H9 (cell line): ENCODE data around the gene FARP1. TPM values are rescaled to one million over a fixed set of nuclear protein-coding genes. Genes with fewer than 3 reads are reported as not detected.

Experiments
- DNase-seq: peaks from one replicate; pipeline ENCODE4 v3.0.0-alpha.2; 2017
- H2AFZ ChIP-seq: one replicate; pipeline ENCODE4 v1.6.1; 2013; ENCODE audit warnings: mild to moderate bottlenecking, low read length, control low read depth, moderate library complexity
- H2AK5ac ChIP-seq: 2 replicates; pipeline ENCODE4 v1.6.1; 2013; ENCODE audit warnings: low read length, control low read depth, mixed read lengths; ENCODE audit not compliant: insufficient read length
- H2BK120ac ChIP-seq: one replicate; pipeline ENCODE4 v1.6.1; 2013; ENCODE audit warnings: low read depth, mild to moderate bottlenecking, low read length, control low read depth, inconsistent platforms; ENCODE audit not compliant: poor library complexity, severe bottlenecking
- H2BK12ac ChIP-seq: 2 replicates; pipeline ENCODE4 v1.6.1; 2013; ENCODE audit warnings: low read length, control low read depth, mixed read lengths, low read depth; ENCODE audit not compliant: insufficient read length
- H2BK15ac ChIP-seq: 2 replicates; pipeline ENCODE4 v1.6.1; 2013; ENCODE audit warnings: low read depth, low read length, control low read depth
- H2BK20ac ChIP-seq: one replicate; pipeline ENCODE4 v1.6.1; 2013; ENCODE audit warnings: low read depth, mild to moderate bottlenecking, low read length, control low read depth, inconsistent platforms; ENCODE audit not compliant: poor library complexity, severe bottlenecking
- H2BK5ac ChIP-seq: 2 replicates; pipeline ENCODE4 v1.6.1; 2013; ENCODE audit warnings: low read length, control low read depth, mixed read lengths; ENCODE audit not compliant: insufficient read length
- H3K14ac ChIP-seq: 2 replicates; pipeline ENCODE4 v1.6.1; 2013; ENCODE audit warnings: low read length, control low read depth; ENCODE audit not compliant: insufficient read depth
- H3K18ac ChIP-seq: 2 replicates; pipeline ENCODE4 v1.6.1; 2013; ENCODE audit warnings: low read depth, mild to moderate bottlenecking, mixed read lengths, low read length, control low read depth; ENCODE audit not compliant: insufficient read length
- H3K23ac ChIP-seq: 2 replicates; pipeline ENCODE4 v1.6.1; 2013; ENCODE audit warnings: low read length, control low read depth, mixed read lengths, low read depth; ENCODE audit not compliant: insufficient read length
- H3K23me2 ChIP-seq: 2 replicates; pipeline ENCODE4 v1.6.1; 2013; ENCODE audit warnings: low read depth, mild to moderate bottlenecking, mixed read lengths, low read length, control low read depth; ENCODE audit not compliant: insufficient read length, poor library complexity, severe bottlenecking
- H3K27ac ChIP-seq: 2 replicates; pipeline ENCODE4 v1.5.1; 2013; ENCODE audit warnings: low read length, control low read depth, mixed read lengths, low read depth; ENCODE audit not compliant: insufficient read length
- H3K27me3 ChIP-seq: 2 replicates; pipeline ENCODE4 v1.6.1; 2013; ENCODE audit warnings: low read length, control low read depth, inconsistent platforms; ENCODE audit not compliant: insufficient read depth
- H3K4ac ChIP-seq: 2 replicates; pipeline ENCODE4 v1.6.1; 2013; ENCODE audit warnings: low read depth, mild to moderate bottlenecking, control low read depth, inconsistent platforms, low read length, moderate library complexity
- H3K4me1 ChIP-seq: 2 replicates; pipeline ENCODE4 v1.6.1; 2013; ENCODE audit warnings: low read length, control low read depth, inconsistent platforms; ENCODE audit not compliant: insufficient read depth
- H3K4me2 ChIP-seq: 2 replicates; pipeline ENCODE4 v1.6.1; 2013; ENCODE audit warnings: low read length, control low read depth, mixed read lengths; ENCODE audit not compliant: insufficient read length, insufficient read depth
- H3K56ac ChIP-seq: 2 replicates; pipeline ENCODE4 v1.6.1; 2013; ENCODE audit warnings: low read depth, mild to moderate bottlenecking, mixed read lengths, low read length, control low read depth; ENCODE audit not compliant: insufficient read length
- H3K79me1 ChIP-seq: 2 replicates; pipeline ENCODE4 v1.6.1; 2013; ENCODE audit warnings: low read depth, mild to moderate bottlenecking, moderate library complexity, low read length, control low read depth, inconsistent platforms; ENCODE audit not compliant: insufficient read depth, poor library complexity, severe bottlenecking
- H3K79me2 ChIP-seq: 2 replicates; pipeline ENCODE4 v1.6.1; 2013; ENCODE audit warnings: low read length, control low read depth, inconsistent platforms; ENCODE audit not compliant: insufficient read depth
- H3K9ac ChIP-seq: 2 replicates; pipeline ENCODE4 v1.6.1; 2013; ENCODE audit warnings: low read length, control low read depth, mixed read lengths; ENCODE audit not compliant: insufficient read length; ENCODE audit errors: extremely low read depth
- H3K9me3 ChIP-seq: one replicate; pipeline ENCODE4 v1.6.1; 2013; ENCODE audit warnings: low read depth, low read length, inconsistent platforms; ENCODE audit not compliant: control insufficient read depth
- H3T11ph ChIP-seq: one replicate; pipeline ENCODE4 v1.6.1; 2013; ENCODE audit warnings: mild to moderate bottlenecking, low read length, control low read depth, inconsistent platforms
- H4K20me1 ChIP-seq: one replicate; pipeline ENCODE4 v1.6.1; 2013; ENCODE audit not compliant: control insufficient read depth, insufficient read length, insufficient read depth
- H4K5ac ChIP-seq: 2 replicates; pipeline ENCODE4 v1.6.1; 2013; ENCODE audit warnings: low read depth, mild to moderate bottlenecking, mixed read lengths, low read length, control low read depth; ENCODE audit not compliant: insufficient read length
- H4K8ac ChIP-seq: replicated peaks from 2 replicates; pipeline ENCODE4 v1.6.1; 2013; ENCODE audit warnings: low read length, control low read depth, mixed read lengths, low read depth; ENCODE audit not compliant: insufficient read length
- H4K91ac ChIP-seq: 2 replicates; pipeline ENCODE4 v1.6.1; 2013; ENCODE audit warnings: low read depth, mild to moderate bottlenecking, moderate library complexity, mixed read lengths, low read length, control low read depth; ENCODE audit not compliant: insufficient read length
- H3K27ac Mint-ChIP-seq, 3 experiments: 2 replicates in 2 of 3; 3 replicates in 1 of 3; pipeline ENCODE4 v1.8.0; 2020 to 2021; ENCODE audit warnings: mixed read lengths in 3 of 3, mild to moderate bottlenecking in 1 of 3, moderate library complexity in 1 of 3
- H3K27me3 Mint-ChIP-seq: 2 replicates; pipeline ENCODE4 v1.8.0; 2021; ENCODE audit warnings: low read depth, mild to moderate bottlenecking, moderate library complexity, mixed read lengths
- H3K36me3 Mint-ChIP-seq, 3 experiments: 2 replicates in 2 of 3; 3 replicates in 1 of 3; pipeline ENCODE4 v1.8.0; 2020 to 2021; ENCODE audit warnings: low read depth in 3 of 3, mixed read lengths in 3 of 3; ENCODE audit not compliant: insufficient read depth in 1 of 3
- H3K4me1 Mint-ChIP-seq, 2 experiments: 2 replicates each; pipeline ENCODE4 v1.8.0; 2020; ENCODE audit warnings: mixed read lengths in 2 of 2
- H3K4me3 Mint-ChIP-seq, 2 experiments: 2 replicates in 1 of 2; 3 replicates in 1 of 2; pipeline ENCODE4 v1.8.0; 2020 to 2021; ENCODE audit warnings: mild to moderate bottlenecking in 2 of 2, mixed read lengths in 2 of 2, moderate library complexity in 1 of 2
- H3K9me3 Mint-ChIP-seq, 2 experiments: 2 replicates in 1 of 2; 3 replicates in 1 of 2; pipeline ENCODE4 v1.8.0; 2020; ENCODE audit warnings: mild to moderate bottlenecking in 2 of 2, mixed read lengths in 2 of 2, moderate library complexity in 1 of 2
- CTCF ChIP-seq: fragments of 200-600 bp; sonication (generic); conservative IDR thresholded peaks from 3 replicates; pipeline ENCODE4 v1.8.0; 2021; ENCODE audit warnings: antibody characterized with exemption, mild to moderate bottlenecking
- WGBS: extraction: QIAGEN DNeasy Blood & Tissue Kit; methylation state at CpG from one replicate; pipeline ENCODE4 v1.1.7; 2013; ENCODE audit warnings: missing lambda C conversion rate, low lambda C conversion rate, mixed read lengths; ENCODE audit not compliant: insufficient read length; ENCODE audit errors: extremely low coverage; 5-methylcytosine and 5-hydroxymethylcytosine counted together
- total RNA-seq: library from RNA; stranded (reverse); gene quantifications from 2 replicates; pipeline ENCODE4 v1.2.1, GENCODE V29; 2021

Gene FARP1
- total RNA-seq, 1 experiment from 2014 or later = 95.9 TPM

- Mint-ChIP-seq H3K27me3 (no peaks in the 10 kb centered on the region; the same call in 1 of the 2 replicates), H3K4me3 (no peak overlapping the region), H3K36me3 (peaks cover 0 to 9% (median 0%) of the 10 kb centered on the region in 3 experiments; a peak in 2 of 7 replicates), H3K9me3 (peaks cover 0 to 3% of the 10 kb centered on the region in 2 experiments; a peak in 1 of 5 replicates), H3K27ac (peak overlapping the region in 2 of 3 experiments; percentile 26 to 69; a peak in 4 of 7 replicates), H3K4me1 (peaks cover 35 to 38% of the 10 kb centered on the region in 2 experiments)
- no peaks in the 10 kb centered on the region for H3K79me1 ChIP-seq
- no peak overlapping the region for H4K8ac ChIP-seq
- no peak overlapping the region for H4K5ac ChIP-seq
- peaks cover 3% of the 10 kb centered on the region; the same call in 1 of the 2 replicates for H3K79me2 ChIP-seq
- no peak overlapping the region for H3K18ac ChIP-seq
- H3T11ph ChIP-seq = no peak overlapping the region
- no peaks in the 10 kb centered on the region for H3K9me3 ChIP-seq
- no peak overlapping the region for H3K56ac ChIP-seq
- no peaks in the 10 kb centered on the region for H3K27me3 ChIP-seq
- no peak overlapping the region for H2AK5ac ChIP-seq
- peaks cover 3% of the 10 kb centered on the region for H3K23me2 ChIP-seq
- no peak overlapping the region for H3K14ac ChIP-seq
- H2BK5ac ChIP-seq = no peak overlapping the region
- peaks cover 6% of the 10 kb centered on the region for H3K4me1 ChIP-seq
- no peak overlapping the region for H4K91ac ChIP-seq
- H3K27ac ChIP-seq = no peak overlapping the region
- no peak overlapping the region for H2BK20ac ChIP-seq
- H2BK120ac ChIP-seq = no peak overlapping the region
- H3K4me2 ChIP-seq = no peak overlapping the region
- no peak overlapping the region for H2BK15ac ChIP-seq
- H4K20me1 ChIP-seq = no peaks in the 10 kb centered on the region
- H2AFZ ChIP-seq = no peak overlapping the region
- DNase-seq = no peak
- no peak overlapping the region for H3K9ac ChIP-seq
- no peak overlapping the region for H3K23ac ChIP-seq
- WGBS = no CpG with 5 or more reads among the region's 10 CpGs
- H2BK12ac ChIP-seq = no peak overlapping the region
- no peak overlapping the region for H3K4ac ChIP-seq
- no peak for TF ChIP-seq CTCF
These were observed 52.3 kb downstream of the FARP1 start for GRCh38 chr13:98195054-98195791.
